WTC11 (cell line): Measurements from ENCODE around the gene TAF3. TPM values are rescaled to one million over a fixed set of nuclear protein-coding genes. Genes with fewer than 3 reads are reported as not detected.
A peak's percentile ranks its signal among the peaks of the same experiment; 100 is the strongest.

Source experiments
- ATAC-seq: fragments of 200-7000 bp; cut with Tn5 transposase; 2 replicates; pipeline ENCODE4 v1.10.0; 2021; ENCODE audit warnings: mild to moderate bottlenecking, moderate library complexity
- CTCF ChIA-PET: fragments of 300-600 bp; sonication (Branson Sonifier 250); formaldehyde crosslinking; loops from one replicate; lab custom pipeline; 2021; ENCODE audit warnings: antibody characterized with exemption; lab: Charles Lee
- POLR2A ChIA-PET: fragments of 350-600 bp; sonication (Branson Sonifier 250); formaldehyde crosslinking; loops from one replicate; lab custom pipeline; 2021; ENCODE audit warnings: antibody characterized with exemption; lab: Charles Lee
- DNase-seq: peaks from one replicate; pipeline ENCODE4 v3.0.0; 2021; ENCODE audit warnings: low spot score
- H3K27ac Mint-ChIP-seq: 2 replicates; pipeline ENCODE4 v1.8.0; 2021; ENCODE audit warnings: mixed read lengths
- H3K27me3 Mint-ChIP-seq: 2 replicates; pipeline ENCODE4 v1.8.0; 2021; ENCODE audit warnings: low read depth, mild to moderate bottlenecking, moderate library complexity, mixed read lengths
- H3K36me3 Mint-ChIP-seq: 2 replicates; pipeline ENCODE4 v1.8.0; 2021; ENCODE audit warnings: mixed read lengths
- H3K4me1 Mint-ChIP-seq: 2 replicates; pipeline ENCODE4 v1.8.0; 2022; ENCODE audit warnings: mixed read lengths
- H3K4me3 Mint-ChIP-seq: 2 replicates; pipeline ENCODE4 v1.8.0; 2021; ENCODE audit warnings: mild to moderate bottlenecking, moderate library complexity, mixed read lengths
- H3K9me3 Mint-ChIP-seq: 2 replicates; pipeline ENCODE4 v1.8.0; 2021; ENCODE audit warnings: mixed read lengths
- ATF3 ChIP-seq: sonication (generic); formaldehyde crosslinking; conservative IDR thresholded peaks from 2 replicates; pipeline ENCODE4 v1.8.1; 2022; ENCODE audit warnings: mild to moderate bottlenecking, missing genetic modification reagents
- CBFB ChIP-seq: sonication (generic); formaldehyde crosslinking; IDR thresholded peaks from 2 replicates; pipeline ENCODE4 v1.8.1; 2022; ENCODE audit warnings: mild to moderate bottlenecking, low read depth, missing genetic modification reagents
- E2F4 ChIP-seq: sonication (generic); formaldehyde crosslinking; IDR thresholded peaks from 2 replicates; pipeline ENCODE4 v1.8.1; 2022; ENCODE audit warnings: low read depth, mild to moderate bottlenecking, moderate library complexity, missing genetic modification reagents, borderline replicate concordance
- ELF4 ChIP-seq: sonication (generic); formaldehyde crosslinking; IDR thresholded peaks from 2 replicates; pipeline ENCODE4 v1.8.1; 2022; ENCODE audit warnings: low read depth, mild to moderate bottlenecking, moderate library complexity, missing genetic modification reagents
- ESRRA ChIP-seq: sonication (generic); formaldehyde crosslinking; IDR thresholded peaks from 2 replicates; pipeline ENCODE4 v1.8.1; 2022; ENCODE audit warnings: mild to moderate bottlenecking, missing genetic modification reagents, borderline replicate concordance
- GABPB1 ChIP-seq: sonication (generic); formaldehyde crosslinking; IDR thresholded peaks from 2 replicates; pipeline ENCODE4 v1.8.1; 2023; ENCODE audit warnings: mild to moderate bottlenecking, missing genetic modification reagents
- IRF2 ChIP-seq: sonication (generic); formaldehyde crosslinking; IDR thresholded peaks from 2 replicates; pipeline ENCODE4 v1.8.0; 2022; ENCODE audit warnings: low read depth, missing genetic modification reagents, borderline replicate concordance
- JAZF1 ChIP-seq: fragments of 250-450 bp; sonication (Bioruptor Pico); IDR thresholded peaks from 2 replicates; pipeline ENCODE4 v1.9.0; 2021; ENCODE audit warnings: moderate library complexity, mild to moderate bottlenecking, inconsistent platforms
- JUN ChIP-seq: sonication (generic); formaldehyde crosslinking; IDR thresholded peaks from 2 replicates; pipeline ENCODE4 v1.8.0; 2023; ENCODE audit warnings: mild to moderate bottlenecking, missing genetic modification reagents
- KAT7 ChIP-seq: sonication (generic); formaldehyde crosslinking; IDR thresholded peaks from 2 replicates; pipeline ENCODE4 v1.8.1; 2023; ENCODE audit warnings: missing genetic modification reagents, mild to moderate bottlenecking, borderline replicate concordance
- MYBL2 ChIP-seq: sonication (generic); formaldehyde crosslinking; IDR thresholded peaks from 2 replicates; pipeline ENCODE4 v1.8.1; 2023; ENCODE audit warnings: mild to moderate bottlenecking, moderate library complexity, missing genetic modification reagents
- PRRX2 ChIP-seq: fragments of 250-450 bp; sonication (Bioruptor Pico); IDR thresholded peaks from 2 replicates; pipeline ENCODE4 v1.8.0; 2021; ENCODE audit warnings: mild to moderate bottlenecking
- SMAD3 ChIP-seq: sonication (generic); formaldehyde crosslinking; IDR thresholded peaks from 2 replicates; pipeline ENCODE4 v1.8.0; 2022; ENCODE audit warnings: missing genetic modification reagents, mild to moderate bottlenecking, borderline replicate concordance
- SP1 ChIP-seq: sonication (generic); formaldehyde crosslinking; conservative IDR thresholded peaks from 2 replicates; pipeline ENCODE4 v1.8.1; 2022; ENCODE audit warnings: missing genetic modification reagents
- TEAD4 ChIP-seq: sonication (generic); formaldehyde crosslinking; IDR thresholded peaks from 2 replicates; pipeline ENCODE4 v1.8.0; 2022; ENCODE audit warnings: mild to moderate bottlenecking, missing genetic modification reagents
- USF1 ChIP-seq: sonication (generic); formaldehyde crosslinking; IDR thresholded peaks from 2 replicates; pipeline ENCODE4 v1.8.0; 2022; ENCODE audit warnings: mild to moderate bottlenecking, missing genetic modification reagents
- ZNF121 ChIP-seq: sonication (generic); formaldehyde crosslinking; IDR thresholded peaks from 2 replicates; pipeline ENCODE4 v1.8.0; 2023; ENCODE audit warnings: missing genetic modification reagents
- ZNF423 ChIP-seq: fragments of 250-450 bp; sonication (Bioruptor Pico); IDR thresholded peaks from 2 replicates; pipeline ENCODE4 v2.1.2; 2022; ENCODE audit warnings: mild to moderate bottlenecking, moderate library complexity
- ZNF671 ChIP-seq: fragments of 250-450 bp; sonication (Bioruptor Pico); IDR thresholded peaks from 2 replicates; pipeline ENCODE4 v1.8.0; 2021; ENCODE audit warnings: mild to moderate bottlenecking
- total RNA-seq: library from RNA; stranded (reverse); gene quantifications from 3 replicates; pipeline ENCODE4 v1.2.3, GENCODE V29; 2021
- TF ChIP-seq, protein P1 (sequence below): fragments of 250-450 bp; sonication (Bioruptor Pico); IDR thresholded peaks from 2 replicates; pipeline ENCODE4 v1.9.0; 2021; ENCODE audit warnings: mild to moderate bottlenecking
- TF ChIP-seq, protein P2 (sequence below): sonication (generic); formaldehyde crosslinking; IDR thresholded peaks from 2 replicates; pipeline ENCODE4 v1.8.0; 2023; ENCODE audit warnings: mild to moderate bottlenecking, missing genetic modification reagents
- TF ChIP-seq, protein P3 (sequence below): sonication (generic); formaldehyde crosslinking; IDR thresholded peaks from 2 replicates; pipeline ENCODE4 v1.8.0; 2022; ENCODE audit warnings: missing genetic modification reagents
- TF ChIP-seq, protein P4 (sequence below): fragments of 250-450 bp; sonication (Bioruptor Pico); IDR thresholded peaks from 2 replicates; pipeline ENCODE4 v2.1.2; 2022; ENCODE audit warnings: mild to moderate bottlenecking, moderate library complexity
- TF ChIP-seq, protein P5 (sequence below): sonication (generic); formaldehyde crosslinking; IDR thresholded peaks from 2 replicates; pipeline ENCODE4 v1.8.0; 2022; ENCODE audit warnings: mild to moderate bottlenecking, missing genetic modification reagents

The TAF3 gene
- total RNA-seq, 1 experiment from 2014 or later: 8.9 TPM

GRCh38 chr10:7787857-7788638 lies 30.3 kb upstream of the TAF3 start, which contains the start of the genes ATP5F1C and KIN:
Gene ATP5F1C (plus strand): TSS chr10:7788177. CDS start chr10:7788208, 31 bp downstream.
Gene KIN (minus strand): TSS chr10:7787993. CDS start chr10:7787933, 60 bp downstream.
- POLR2A ChIA-PET: interaction anchor here (0.5 to 1.7 kb wide), 6 partner anchors 10 to 232 kb away, joined by 3 to 15 read pairs (median 3); partner anchors contain the start of gene TAF3
- Mint-ChIP-seq H3K27me3 (no peaks in the 10 kb centered on the region), H3K4me3 (no peak within 1 kb of the TSS), H3K36me3 (peaks cover 7% of the 10 kb centered on the region), H3K4me1 (peaks cover 22% of the 10 kb centered on the region), H3K9me3 (no peaks in the 10 kb centered on the region), H3K27ac (peak within 1 kb of the TSS; percentile 77)
- CTCF ChIA-PET: interaction anchor here (0.5 to 1.5 kb wide), 5 partner anchors 30 to 262 kb away, joined by 3 to 9 read pairs (median 4); partner anchors contain the start of gene TAF3
- DNase-seq (peak; percentile 98), ATAC-seq (peak; percentile 97)
- TF ChIP-seq ELF4 (CRISPR knock-in tag) (no peak), IRF2 (CRISPR knock-in tag) (no peak), ATF3 (CRISPR knock-in tag) (0 out of 2 replicates have a peak, but pooled peaks have one; percentile 45), ESRRA (CRISPR knock-in tag) (peak; percentile 90; the same call in 1 of the 2 replicates), SMAD3 (CRISPR knock-in tag) (peak; percentile 61; the same call in 1 of the 2 replicates), TEAD4 (no peak), KAT7 (no peak; the same call in none of the 2 replicates), USF1 (CRISPR knock-in tag) (peak; percentile 33; the same call in 1 of the 2 replicates), SP1 (peak; percentile 82), ZNF423 (CRISPR knock-in tag) (no peak), JAZF1 (CRISPR knock-in tag) (no peak), MYBL2 (peak; percentile 64; the same call in 1 of the 2 replicates), ZNF671 (no peak), ZNF121 (no peak), JUN (CRISPR knock-in tag) (peak; percentile 55), GABPB1 (CRISPR knock-in tag) (peak; percentile 39; the same call in 1 of the 2 replicates), E2F4 (CRISPR knock-in tag) (peak; percentile 63; the same call in 1 of the 2 replicates), PRRX2 (CRISPR knock-in tag) (no peak), CBFB (CRISPR knock-in tag) (peak; percentile 51; the same call in 1 of the 2 replicates)
- TF ChIP-seq, protein P1, sequence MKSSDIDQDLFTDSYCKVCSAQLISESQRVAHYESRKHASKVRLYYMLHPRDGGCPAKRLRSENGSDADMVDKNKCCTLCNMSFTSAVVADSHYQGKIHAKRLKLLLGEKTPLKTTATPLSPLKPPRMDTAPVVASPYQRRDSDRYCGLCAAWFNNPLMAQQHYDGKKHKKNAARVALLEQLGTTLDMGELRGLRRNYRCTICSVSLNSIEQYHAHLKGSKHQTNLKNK (CRISPR knock-in tag): no peak
- TF ChIP-seq, protein P2, sequence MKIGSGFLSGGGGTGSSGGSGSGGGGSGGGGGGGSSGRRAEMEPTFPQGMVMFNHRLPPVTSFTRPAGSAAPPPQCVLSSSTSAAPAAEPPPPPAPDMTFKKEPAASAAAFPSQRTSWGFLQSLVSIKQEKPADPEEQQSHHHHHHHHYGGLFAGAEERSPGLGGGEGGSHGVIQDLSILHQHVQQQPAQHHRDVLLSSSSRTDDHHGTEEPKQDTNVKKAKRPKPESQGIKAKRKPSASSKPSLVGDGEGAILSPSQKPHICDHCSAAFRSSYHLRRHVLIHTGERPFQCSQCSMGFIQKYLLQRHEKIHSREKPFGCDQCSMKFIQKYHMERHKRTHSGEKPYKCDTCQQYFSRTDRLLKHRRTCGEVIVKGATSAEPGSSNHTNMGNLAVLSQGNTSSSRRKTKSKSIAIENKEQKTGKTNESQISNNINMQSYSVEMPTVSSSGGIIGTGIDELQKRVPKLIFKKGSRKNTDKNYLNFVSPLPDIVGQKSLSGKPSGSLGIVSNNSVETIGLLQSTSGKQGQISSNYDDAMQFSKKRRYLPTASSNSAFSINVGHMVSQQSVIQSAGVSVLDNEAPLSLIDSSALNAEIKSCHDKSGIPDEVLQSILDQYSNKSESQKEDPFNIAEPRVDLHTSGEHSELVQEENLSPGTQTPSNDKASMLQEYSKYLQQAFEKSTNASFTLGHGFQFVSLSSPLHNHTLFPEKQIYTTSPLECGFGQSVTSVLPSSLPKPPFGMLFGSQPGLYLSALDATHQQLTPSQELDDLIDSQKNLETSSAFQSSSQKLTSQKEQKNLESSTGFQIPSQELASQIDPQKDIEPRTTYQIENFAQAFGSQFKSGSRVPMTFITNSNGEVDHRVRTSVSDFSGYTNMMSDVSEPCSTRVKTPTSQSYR: no peak
- TF ChIP-seq, protein P3, sequence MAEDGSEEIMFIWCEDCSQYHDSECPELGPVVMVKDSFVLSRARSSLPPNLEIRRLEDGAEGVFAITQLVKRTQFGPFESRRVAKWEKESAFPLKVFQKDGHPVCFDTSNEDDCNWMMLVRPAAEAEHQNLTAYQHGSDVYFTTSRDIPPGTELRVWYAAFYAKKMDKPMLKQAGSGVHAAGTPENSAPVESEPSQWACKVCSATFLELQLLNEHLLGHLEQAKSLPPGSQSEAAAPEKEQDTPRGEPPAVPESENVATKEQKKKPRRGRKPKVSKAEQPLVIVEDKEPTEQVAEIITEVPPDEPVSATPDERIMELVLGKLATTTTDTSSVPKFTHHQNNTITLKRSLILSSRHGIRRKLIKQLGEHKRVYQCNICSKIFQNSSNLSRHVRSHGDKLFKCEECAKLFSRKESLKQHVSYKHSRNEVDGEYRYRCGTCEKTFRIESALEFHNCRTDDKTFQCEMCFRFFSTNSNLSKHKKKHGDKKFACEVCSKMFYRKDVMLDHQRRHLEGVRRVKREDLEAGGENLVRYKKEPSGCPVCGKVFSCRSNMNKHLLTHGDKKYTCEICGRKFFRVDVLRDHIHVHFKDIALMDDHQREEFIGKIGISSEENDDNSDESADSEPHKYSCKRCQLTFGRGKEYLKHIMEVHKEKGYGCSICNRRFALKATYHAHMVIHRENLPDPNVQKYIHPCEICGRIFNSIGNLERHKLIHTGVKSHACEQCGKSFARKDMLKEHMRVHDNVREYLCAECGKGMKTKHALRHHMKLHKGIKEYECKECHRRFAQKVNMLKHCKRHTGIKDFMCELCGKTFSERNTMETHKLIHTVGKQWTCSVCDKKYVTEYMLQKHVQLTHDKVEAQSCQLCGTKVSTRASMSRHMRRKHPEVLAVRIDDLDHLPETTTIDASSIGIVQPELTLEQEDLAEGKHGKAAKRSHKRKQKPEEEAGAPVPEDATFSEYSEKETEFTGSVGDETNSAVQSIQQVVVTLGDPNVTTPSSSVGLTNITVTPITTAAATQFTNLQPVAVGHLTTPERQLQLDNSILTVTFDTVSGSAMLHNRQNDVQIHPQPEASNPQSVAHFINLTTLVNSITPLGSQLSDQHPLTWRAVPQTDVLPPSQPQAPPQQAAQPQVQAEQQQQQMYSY (CRISPR knock-in tag): no peak
- TF ChIP-seq, protein P4, sequence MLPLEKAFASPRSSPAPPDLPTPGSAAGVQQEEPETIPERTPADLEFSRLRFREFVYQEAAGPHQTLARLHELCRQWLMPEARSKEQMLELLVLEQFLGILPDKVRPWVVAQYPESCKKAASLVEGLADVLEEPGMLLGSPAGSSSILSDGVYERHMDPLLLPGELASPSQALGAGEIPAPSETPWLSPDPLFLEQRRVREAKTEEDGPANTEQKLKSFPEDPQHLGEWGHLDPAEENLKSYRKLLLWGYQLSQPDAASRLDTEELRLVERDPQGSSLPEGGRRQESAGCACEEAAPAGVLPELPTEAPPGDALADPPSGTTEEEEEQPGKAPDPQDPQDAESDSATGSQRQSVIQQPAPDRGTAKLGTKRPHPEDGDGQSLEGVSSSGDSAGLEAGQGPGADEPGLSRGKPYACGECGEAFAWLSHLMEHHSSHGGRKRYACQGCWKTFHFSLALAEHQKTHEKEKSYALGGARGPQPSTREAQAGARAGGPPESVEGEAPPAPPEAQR (CRISPR knock-in tag): no peak
- TF ChIP-seq, protein P5, sequence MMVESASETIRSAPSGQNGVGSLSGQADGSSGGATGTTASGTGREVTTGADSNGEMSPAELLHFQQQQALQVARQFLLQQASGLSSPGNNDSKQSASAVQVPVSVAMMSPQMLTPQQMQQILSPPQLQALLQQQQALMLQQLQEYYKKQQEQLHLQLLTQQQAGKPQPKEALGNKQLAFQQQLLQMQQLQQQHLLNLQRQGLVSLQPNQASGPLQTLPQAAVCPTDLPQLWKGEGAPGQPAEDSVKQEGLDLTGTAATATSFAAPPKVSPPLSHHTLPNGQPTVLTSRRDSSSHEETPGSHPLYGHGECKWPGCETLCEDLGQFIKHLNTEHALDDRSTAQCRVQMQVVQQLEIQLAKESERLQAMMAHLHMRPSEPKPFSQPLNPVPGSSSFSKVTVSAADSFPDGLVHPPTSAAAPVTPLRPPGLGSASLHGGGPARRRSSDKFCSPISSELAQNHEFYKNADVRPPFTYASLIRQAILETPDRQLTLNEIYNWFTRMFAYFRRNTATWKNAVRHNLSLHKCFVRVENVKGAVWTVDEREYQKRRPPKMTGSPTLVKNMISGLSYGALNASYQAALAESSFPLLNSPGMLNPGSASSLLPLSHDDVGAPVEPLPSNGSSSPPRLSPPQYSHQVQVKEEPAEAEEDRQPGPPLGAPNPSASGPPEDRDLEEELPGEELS (CRISPR knock-in tag): 0 out of 2 replicates have a peak, but pooled peaks have one; percentile 48
